HAP-1 (cell line): ENCODE data around the gene UGT2B7.
"Not testable (repeated sequence)": the region's sequence is repeated elsewhere in the genome, so short reads cannot be mapped to it uniquely, and the experiment has no call there.

Source experiments
- DNase-seq, 2 experiments: peaks; one replicate each; pipeline ENCODE4 v3.0.0-alpha.2; 2016 to 2020; ENCODE audit warnings: low spot score in 2 of 2
- H3K27me3 ChIP-seq: fragments of 250-450 bp; sonication (Bioruptor Pico); 2 replicates; pipeline ENCODE4 v1.5.1; 2020; ENCODE audit warnings: low read depth, mild to moderate bottlenecking, moderate library complexity
- H3K36me3 ChIP-seq: fragments of 250-450 bp; sonication (Bioruptor Pico); replicated peaks from 2 replicates; pipeline ENCODE4 v1.5.1; 2020; ENCODE audit warnings: mild to moderate bottlenecking
- H3K4me1 ChIP-seq: fragments of 250-450 bp; sonication (Bioruptor Pico); 2 replicates; pipeline ENCODE4 v1.5.1; 2020; ENCODE audit warnings: mild to moderate bottlenecking
- H3K4me3 ChIP-seq: fragments of 250-450 bp; sonication (Bioruptor Pico); 2 replicates; pipeline ENCODE4 v1.5.1; 2020; ENCODE audit warnings: mild to moderate bottlenecking, moderate library complexity
- H3K9me3 ChIP-seq: fragments of 250-450 bp; sonication (Bioruptor Pico); 2 replicates; pipeline ENCODE4 v1.5.1; 2020; ENCODE audit warnings: mild to moderate bottlenecking, moderate library complexity
- in situ Hi-C: fragments of 300-500 bp; cut with MboI; formaldehyde crosslinking; loops from 3 replicates; pipeline ENCODE4 v1.14.3; 2020; ENCODE audit warnings: low sequenced_read_pairs, inconsistent platforms, mixed read lengths

Gene UGT2B7

DNA sequence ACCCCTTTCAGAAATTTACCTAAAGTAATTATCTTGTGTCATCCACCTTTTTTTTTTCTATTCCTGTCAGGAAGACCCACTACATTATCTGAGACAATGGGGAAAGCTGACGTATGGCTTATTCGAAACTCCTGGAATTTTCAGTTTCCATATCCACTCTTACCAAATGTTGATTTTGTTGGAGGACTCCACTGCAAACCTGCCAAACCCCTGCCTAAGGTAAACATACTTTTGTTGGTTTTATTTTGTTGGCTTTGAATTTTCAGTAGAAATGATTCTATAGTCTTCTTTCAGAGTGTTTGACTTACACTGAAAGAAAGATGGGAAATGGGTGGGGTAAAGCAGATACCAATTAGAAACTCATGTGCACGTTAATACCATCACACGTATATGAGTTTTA is 2.2 kb downstream of the UGT2B7 start:
- in situ Hi-C loops, result no loop called here
- no peaks in the 10 kb centered on the region for H3K36me3 ChIP-seq
- no peak for DNase-seq

GRCh38 chr4:69099910-69100309 is 3.6 kb downstream of the UGT2B7 start:
- no peak for DNase-seq
- H3K4me3 ChIP-seq, result no peak overlapping the region
- no peaks in the 10 kb centered on the region for H3K36me3 ChIP-seq
- no peaks in the 10 kb centered on the region for H3K27me3 ChIP-seq
- no peaks in the 10 kb centered on the region for H3K4me1 ChIP-seq
- H3K9me3 ChIP-seq, result no peaks in the 10 kb centered on the region
- in situ Hi-C loops, result no loop called here

More for the DNA sequence above, 2.2 kb downstream of the UGT2B7 start:
- Histone ChIP-seq H3K4me1 (no peaks in the 10 kb centered on the region), H3K27me3 (no peaks in the 10 kb centered on the region), H3K4me3 (no peak overlapping the region), H3K9me3 (no peaks in the 10 kb centered on the region)

DNA sequence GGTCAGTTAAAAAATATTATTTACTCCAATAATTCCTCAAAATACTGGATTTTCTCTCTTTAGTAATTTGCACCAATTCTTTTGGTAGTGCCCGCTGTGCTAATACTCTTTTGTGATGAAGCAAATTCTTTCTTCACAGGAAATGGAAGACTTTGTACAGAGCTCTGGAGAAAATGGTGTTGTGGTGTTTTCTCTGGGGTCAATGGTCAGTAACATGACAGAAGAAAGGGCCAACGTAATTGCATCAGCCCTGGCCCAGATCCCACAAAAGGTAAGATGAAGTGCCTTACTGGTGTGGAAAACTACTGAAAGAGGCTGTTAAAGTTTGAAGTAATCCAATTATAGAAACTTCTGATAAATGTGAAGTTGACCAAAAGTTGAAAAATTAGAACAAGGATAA is 6.4 kb downstream of the UGT2B7 start:
- H3K36me3 ChIP-seq, DNase-seq, H3K9me3 ChIP-seq, H3K4me1 ChIP-seq, H3K4me3 ChIP-seq, in situ Hi-C loops, H3K27me3 ChIP-seq: not testable (repeated sequence)

GRCh38 chr4:69104719-69105275 is 8.5 kb downstream of the UGT2B7 start:
- no peaks in the 10 kb centered on the region for H3K27me3 ChIP-seq
- no peak overlapping the region for H3K4me3 ChIP-seq
- no peaks in the 10 kb centered on the region for H3K36me3 ChIP-seq
- H3K4me1 ChIP-seq, result no peaks in the 10 kb centered on the region
- in situ Hi-C loops, result no loop called here
- no peak for DNase-seq
- H3K9me3 ChIP-seq, result no peaks in the 10 kb centered on the region

- H3K36me3 ChIP-seq, H3K4me3 ChIP-seq, H3K4me1 ChIP-seq, in situ Hi-C loops, H3K9me3 ChIP-seq, DNase-seq, H3K27me3 ChIP-seq: not testable (repeated sequence)
Observed at GRCh38 chr4:69115151-69115850, 19.0 kb downstream of the UGT2B7 start.

DNA sequence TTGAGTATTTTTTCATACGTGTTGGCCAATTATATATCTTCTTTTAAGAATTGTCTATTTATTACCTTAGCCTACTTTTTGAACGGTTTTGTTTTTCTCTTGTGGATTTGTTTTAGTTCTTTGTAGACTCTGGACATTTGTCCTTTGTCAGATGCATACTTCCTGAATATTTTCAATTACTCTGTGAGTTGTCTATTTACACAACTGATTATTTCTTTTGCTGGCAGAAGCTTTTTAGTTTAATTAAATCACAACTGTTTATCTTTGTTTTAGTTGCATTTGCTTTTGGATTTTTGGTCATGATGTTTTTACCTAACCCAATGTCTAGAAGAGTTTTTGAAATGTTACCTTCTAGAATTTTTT is 19.6 kb downstream of the UGT2B7 start:
- no peak for DNase-seq
- no peaks in the 10 kb centered on the region for H3K4me1 ChIP-seq
- no peaks in the 10 kb centered on the region for H3K9me3 ChIP-seq
- H3K36me3 ChIP-seq, result no peaks in the 10 kb centered on the region
- no peak overlapping the region for H3K4me3 ChIP-seq
- in situ Hi-C loops, result no loop called here
- no peaks in the 10 kb centered on the region for H3K27me3 ChIP-seq

DNA sequence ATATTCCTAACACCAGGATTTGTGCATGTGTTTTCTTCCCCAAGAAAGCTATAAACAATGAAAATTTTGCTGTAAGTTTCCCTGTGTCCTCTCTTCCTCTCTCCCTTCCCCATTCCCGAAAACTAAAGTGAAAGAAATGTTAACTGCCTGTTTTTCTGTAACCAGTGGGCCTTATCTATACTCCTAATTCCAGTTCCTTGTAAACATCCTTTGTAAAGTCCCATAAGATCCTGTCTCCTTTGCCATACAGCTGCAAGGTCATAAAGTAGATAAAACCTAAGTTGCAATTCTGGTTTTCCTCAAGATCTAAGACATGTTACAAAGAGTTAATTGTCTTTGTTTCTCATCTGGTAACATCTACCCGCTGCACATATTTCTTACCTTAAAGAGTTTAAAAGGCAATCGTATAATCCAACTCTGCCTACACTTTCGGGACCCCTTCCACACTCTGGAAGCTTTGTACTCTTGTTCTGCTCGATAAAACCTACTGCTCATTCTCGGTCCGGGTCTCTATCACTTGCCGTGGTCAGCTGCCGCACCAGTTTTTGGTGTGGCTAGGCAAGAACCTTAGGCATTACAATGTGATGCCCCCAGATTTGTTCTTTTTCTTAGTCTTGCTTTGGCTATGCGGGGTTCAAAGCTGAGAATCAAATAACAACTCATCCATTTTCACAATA is 20.5 kb downstream of the UGT2B7 start:
- no peaks in the 10 kb centered on the region for H3K9me3 ChIP-seq
- no peak for DNase-seq
- no peaks in the 10 kb centered on the region for H3K27me3 ChIP-seq
- H3K4me1 ChIP-seq, result no peaks in the 10 kb centered on the region
- in situ Hi-C loops, result no loop called here
- no peak overlapping the region for H3K4me3 ChIP-seq
- no peaks in the 10 kb centered on the region for H3K36me3 ChIP-seq

- Histone ChIP-seq H3K4me3 (no peak overlapping the region), H3K36me3 (no peaks in the 10 kb centered on the region), H3K27me3 (no peaks in the 10 kb centered on the region), H3K4me1 (no peaks in the 10 kb centered on the region), H3K9me3 (no peaks in the 10 kb centered on the region)
- in situ Hi-C loops, result no loop called here
- DNase-seq, result no peak
Observed at GRCh38 chr4:69120870-69121269, 24.6 kb downstream of the UGT2B7 start.

DNA sequence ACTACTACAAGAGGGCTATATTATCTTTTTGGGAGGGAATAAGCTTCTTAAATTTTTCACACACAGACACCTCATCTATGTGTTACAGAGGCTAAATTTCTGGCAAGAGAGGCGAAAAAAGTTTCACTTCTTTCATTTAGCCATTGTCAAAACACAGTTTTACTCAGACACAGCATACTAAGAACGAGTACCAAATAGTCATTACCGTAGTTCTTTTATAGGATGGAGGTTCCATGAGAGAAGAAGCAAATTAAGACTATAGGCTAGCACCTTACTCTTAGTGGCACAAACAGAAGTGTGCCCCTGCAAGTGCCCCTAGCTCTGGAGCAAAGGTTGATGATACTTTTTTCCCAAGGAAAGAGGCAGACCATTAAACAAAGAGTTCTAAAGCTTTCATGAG is 26.2 kb downstream of the UGT2B7 start:
- Histone ChIP-seq H3K27me3 (no peaks in the 10 kb centered on the region), H3K36me3 (no peaks in the 10 kb centered on the region), H3K4me3 (no peak overlapping the region), H3K9me3 (no peaks in the 10 kb centered on the region), H3K4me1 (no peaks in the 10 kb centered on the region)
- DNase-seq, result no peak
- in situ Hi-C loops, result no loop called here

DNA sequence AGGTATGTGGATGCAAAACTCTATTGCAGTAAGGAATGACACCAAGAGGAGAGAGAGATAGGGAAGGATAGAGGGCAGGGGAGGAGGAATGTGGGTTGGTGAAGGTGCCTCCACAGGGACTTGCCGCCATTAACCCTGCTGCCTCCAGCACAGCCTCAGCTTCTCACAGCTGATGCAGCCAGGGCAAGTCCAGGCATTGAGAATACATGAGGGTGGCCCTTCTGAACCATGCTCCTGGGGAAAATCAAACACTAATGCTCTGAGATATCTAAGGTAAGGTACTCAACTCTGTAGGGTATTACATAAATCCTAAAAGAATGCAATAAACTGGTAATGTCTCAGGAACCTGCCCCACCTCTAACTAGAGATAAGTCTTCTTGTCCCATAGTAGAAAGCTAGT is 28.7 kb downstream of the UGT2B7 start:
- no peak for DNase-seq
- no peaks in the 10 kb centered on the region for H3K27me3 ChIP-seq
- no peaks in the 10 kb centered on the region for H3K4me1 ChIP-seq
- H3K4me3 ChIP-seq, result no peak overlapping the region
- H3K36me3 ChIP-seq, result no peaks in the 10 kb centered on the region
- H3K9me3 ChIP-seq, result no peaks in the 10 kb centered on the region
- in situ Hi-C loops, result no loop called here

DNA sequence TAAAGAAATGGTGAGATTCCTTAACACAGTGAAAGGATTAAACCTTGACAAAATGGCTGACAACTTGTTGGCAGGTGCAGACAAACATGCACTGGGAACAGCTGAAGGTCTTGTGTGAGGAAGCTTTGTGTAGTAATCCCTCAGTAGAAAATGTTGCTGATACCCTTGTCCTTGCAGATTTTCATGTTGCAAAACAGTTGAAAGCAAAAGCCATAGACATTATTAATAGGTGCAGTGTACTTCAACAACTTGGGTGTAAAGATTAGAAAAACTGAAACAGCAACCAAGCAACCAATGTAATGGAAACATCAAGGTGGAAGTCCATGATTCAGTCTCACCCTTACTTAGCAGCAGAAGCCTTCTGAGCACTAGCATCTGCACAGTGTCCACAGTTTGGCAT is 29.8 kb downstream of the UGT2B7 start:
- Histone ChIP-seq H3K4me3 (no peak overlapping the region), H3K27me3 (no peaks in the 10 kb centered on the region), H3K9me3 (no peaks in the 10 kb centered on the region), H3K4me1 (no peaks in the 10 kb centered on the region), H3K36me3 (no peaks in the 10 kb centered on the region)
- no peak for DNase-seq
- in situ Hi-C loops, result no loop called here

DNA sequence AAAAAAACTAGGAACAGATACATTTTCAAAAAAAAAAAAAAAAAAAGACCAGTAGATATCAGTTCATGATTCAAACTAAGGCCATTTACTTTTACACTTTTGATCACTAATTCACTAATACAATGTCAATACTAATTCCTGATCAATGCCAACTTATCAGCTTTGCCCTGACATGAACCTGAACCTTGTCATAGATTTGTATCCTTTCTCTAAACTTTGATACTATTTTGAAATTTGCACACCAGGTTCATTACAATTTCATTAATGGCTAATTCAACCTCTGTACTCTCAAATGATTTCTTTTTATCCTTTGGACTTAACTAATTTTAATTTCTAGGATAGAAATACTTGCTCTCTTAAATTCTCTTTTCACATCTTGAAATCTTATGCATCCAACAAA is 37.7 kb downstream of the UGT2B7 start:
- Histone ChIP-seq H3K27me3 (no peaks in the 10 kb centered on the region), H3K4me1 (no peaks in the 10 kb centered on the region), H3K9me3 (no peaks in the 10 kb centered on the region), H3K36me3 (no peaks in the 10 kb centered on the region), H3K4me3 (no peak overlapping the region)
- DNase-seq, result no peak
- in situ Hi-C loops, result no loop called here

DNA sequence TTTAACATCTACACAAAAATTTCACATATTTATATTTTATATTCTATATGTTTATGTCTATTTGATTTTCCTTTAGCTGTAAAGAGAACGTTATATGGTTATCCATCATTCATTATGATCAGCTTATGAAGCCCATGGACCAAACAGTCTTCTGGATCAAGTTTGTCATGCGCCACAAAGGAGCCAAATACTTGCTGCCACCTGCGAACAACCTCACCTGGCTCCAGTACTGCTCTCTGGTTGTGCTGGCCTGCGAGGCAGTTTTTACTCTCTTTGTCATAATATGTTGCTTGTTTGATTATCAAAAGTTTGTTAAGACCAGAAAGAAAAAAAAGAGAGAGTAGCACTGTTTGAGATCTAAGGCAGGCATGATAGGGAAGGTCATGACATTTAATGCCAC is 38.2 kb downstream of the UGT2B7 start:
- H3K4me1 ChIP-seq, result no peaks in the 10 kb centered on the region
- no peak for DNase-seq
- H3K36me3 ChIP-seq, result no peaks in the 10 kb centered on the region
- no peak overlapping the region for H3K4me3 ChIP-seq
- in situ Hi-C loops, result no loop called here
- H3K27me3 ChIP-seq, result no peaks in the 10 kb centered on the region
- no peaks in the 10 kb centered on the region for H3K9me3 ChIP-seq

DNA sequence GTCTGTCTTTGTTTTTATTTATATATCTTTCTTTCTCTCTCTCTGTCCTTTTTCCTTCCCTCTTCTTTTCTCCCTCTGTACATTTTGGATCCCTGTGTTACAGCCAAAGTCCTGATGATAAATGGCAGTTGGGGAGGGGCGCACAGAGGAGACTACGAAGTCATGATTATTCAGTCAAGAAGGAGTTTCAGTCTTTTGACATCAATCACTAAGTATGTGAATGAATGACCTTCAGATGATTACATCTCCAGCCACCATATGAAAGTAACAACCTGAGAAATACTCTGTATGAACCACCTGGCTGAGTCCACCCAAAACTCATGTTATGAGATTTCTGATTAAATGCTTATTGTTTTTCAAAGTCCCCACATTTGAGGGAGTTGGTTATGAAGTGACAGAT is 45.0 kb downstream of the UGT2B7 start:
- no peak for DNase-seq
- in situ Hi-C loops, result no loop called here
- H3K27me3 ChIP-seq, result no peaks in the 10 kb centered on the region
- no peaks in the 10 kb centered on the region for H3K9me3 ChIP-seq
- no peak overlapping the region for H3K4me3 ChIP-seq
- no peaks in the 10 kb centered on the region for H3K4me1 ChIP-seq
- H3K36me3 ChIP-seq, result no peaks in the 10 kb centered on the region
